Daoy (cell line): Measurements from ENCODE around the gene XKR3. TPM values are rescaled to one million over a fixed set of nuclear protein-coding genes. Genes with fewer than 3 reads are reported as not detected.
"Not testable (repeated sequence)": the region's sequence is repeated elsewhere in the genome, so short reads cannot be mapped to it uniquely, and the experiment has no call there.

Experiments
- DNase-seq: peaks from one replicate; pipeline ENCODE4 v3.0.0-alpha.2; 2015; ENCODE audit warnings: low read depth
- total RNA-seq: library from RNA; depleted of rRNA; stranded (reverse); fragments of >200 nt; shearing (Covaris generic); gene quantifications from 2 replicates; pipeline ENCODE4 v1.2.3, GENCODE V29; 2014

XKR3 gene
- total RNA-seq, 1 experiment from 2014 or later, result 0.69 TPM

- DNase-seq, result no peak
These were observed 18.8 kb downstream of the XKR3 start for GRCh38 chr22:16806401-16806800.

DNA sequence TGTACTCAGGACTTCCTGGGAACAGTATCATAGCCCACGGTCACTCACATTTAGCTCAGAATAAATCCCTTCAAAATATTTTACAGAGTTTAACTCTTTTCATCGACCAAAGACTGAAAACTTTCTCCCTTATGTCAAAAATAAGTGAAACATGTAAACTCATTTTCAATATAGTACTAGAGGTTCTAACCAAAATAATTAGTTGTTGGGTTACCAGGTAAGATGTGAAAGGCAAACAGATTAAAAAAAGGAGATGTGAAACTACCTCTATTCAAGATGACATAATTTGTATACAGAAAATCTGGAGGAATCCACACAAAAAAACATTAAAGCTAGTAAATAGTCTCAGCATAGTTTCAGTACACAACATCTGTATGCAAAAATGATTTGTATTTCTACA, 20.3 kb downstream of the XKR3 start:
- no peak for DNase-seq

GRCh38 chr22:16803255-16803917, 21.8 kb downstream of the XKR3 start:
- no peak for DNase-seq

- DNase-seq, result no peak
These were observed 23.6 kb downstream of the XKR3 start for GRCh38 chr22:16801571-16801970.

DNA sequence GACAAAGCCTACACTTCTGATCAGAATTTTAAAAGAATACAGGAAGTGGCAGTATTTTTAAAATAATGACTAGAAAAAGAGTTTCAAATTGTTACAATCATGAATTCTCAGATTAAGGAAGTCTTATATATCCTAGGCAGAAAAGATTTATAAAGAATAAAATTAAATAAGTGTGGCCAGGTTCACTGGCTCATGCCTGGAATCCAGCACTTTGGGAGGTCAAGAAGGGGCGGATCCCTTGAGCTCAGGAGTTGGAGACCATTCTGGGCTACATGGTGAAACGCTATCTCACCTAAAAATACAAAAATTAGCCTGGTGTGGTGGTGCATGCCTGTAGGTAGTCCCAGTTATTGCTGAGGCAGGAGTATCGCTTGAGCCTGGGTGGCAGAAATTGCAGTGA, 24.1 kb downstream of the XKR3 start:
- DNase-seq, result no peak

DNA sequence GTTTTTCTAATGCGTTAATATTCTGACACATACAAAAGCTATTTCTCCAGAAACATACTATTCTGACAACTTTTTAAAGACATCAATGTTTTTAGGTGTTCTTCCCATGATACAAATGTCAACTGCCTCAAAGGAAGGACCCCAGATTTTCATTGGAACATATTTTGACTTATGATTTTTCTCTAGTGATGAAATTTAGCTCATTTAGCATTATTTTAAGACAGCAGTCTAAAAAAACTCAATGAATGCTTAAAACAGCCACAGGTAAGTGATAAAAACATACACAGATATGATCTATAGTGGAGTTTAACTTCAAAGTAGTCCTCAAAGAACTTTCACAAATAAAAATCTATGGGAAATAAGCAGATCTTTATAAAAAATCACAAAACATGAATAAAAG, 24.9 kb downstream of the XKR3 start:
- DNase-seq, result no peak

DNA sequence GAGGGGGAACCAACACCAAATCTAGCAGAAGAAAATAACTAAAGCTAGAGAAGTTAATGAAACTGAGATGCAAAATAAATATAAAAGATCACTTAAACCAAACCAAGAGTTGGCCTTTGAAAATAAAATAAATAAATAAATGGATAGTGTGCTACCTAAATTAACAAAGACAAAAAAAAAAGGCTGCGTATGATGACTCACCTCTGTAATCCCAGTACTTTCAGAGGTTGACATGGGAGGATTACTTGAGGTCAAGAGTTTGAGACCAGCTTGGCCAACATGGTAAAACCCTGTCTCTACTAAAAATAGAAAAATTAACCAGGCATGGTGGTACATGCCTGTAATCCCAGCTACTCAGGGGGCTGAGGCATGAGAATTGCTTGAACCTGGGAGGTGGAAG, 29.7 kb downstream of the XKR3 start:
- not testable (repeated sequence) for DNase-seq

DNA sequence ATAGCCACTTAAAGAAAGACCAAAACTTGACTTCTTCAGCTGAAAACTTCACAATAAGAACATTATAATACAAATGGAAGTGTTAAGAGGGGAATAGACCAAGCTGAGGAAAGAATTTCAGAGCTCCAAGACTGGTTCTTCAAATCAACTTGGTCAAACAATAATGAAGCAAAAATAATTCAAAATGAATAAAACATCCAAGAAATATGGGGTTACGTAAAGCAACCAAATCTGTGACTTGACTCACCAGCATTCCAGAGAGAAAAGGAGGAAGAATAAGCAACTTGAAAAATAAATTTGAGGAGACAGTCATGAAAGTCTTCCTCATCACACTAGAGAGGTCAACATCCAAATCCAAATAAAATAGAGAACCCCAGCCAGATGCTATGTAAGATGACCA, 31.4 kb downstream of the XKR3 start:
- no peak for DNase-seq

DNA sequence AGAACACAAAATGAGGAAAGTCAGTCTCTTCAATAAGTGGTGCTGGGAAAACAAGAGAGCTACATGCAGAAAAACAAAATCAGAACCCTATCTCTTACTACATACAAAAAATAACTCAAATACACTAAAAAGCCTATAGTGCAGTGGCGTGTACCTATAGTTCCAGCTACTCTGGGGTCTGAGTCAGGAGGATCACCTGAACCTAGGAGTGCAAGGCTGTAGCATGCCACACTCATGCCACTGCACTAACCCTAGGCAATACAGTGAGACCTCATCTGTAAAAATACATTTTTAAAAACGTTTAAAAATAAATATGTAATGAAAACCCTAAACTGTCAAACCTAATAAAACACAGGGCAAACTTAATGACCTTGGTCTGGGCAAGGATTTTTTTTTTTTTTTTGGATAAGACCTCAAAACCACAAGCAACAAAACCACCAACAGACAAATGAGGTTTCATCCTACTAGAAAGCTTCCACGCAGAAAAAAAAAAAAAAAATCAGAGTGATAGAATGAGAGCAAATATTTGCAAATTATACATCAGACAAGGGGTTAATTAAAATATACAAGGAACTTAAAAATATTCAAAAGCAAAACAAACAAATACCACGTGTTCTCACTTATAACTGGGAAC, 35.2 kb downstream of the XKR3 start:
- DNase-seq, result no peak

DNA sequence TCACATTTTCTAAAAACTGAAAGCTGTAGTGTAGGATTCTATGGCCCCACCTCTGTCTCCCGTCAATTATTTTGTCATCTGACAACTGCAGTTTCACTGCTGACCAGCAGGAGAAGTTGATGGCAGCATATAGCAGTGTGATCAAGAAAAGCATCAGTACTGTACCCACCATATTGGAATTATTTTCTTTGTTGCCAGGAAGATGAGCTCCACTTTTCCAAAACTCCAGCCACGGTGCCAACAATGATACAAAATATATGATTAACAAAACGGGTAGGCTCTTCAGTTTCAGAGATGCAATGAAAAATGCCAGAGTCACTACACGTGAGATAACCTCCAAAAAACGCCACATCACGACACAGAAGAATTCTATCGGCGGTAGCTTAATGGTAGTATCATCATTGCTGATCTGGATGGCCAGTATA, 41.3 kb downstream of the XKR3 start:
- DNase-seq, result peak; percentile 29

DNA sequence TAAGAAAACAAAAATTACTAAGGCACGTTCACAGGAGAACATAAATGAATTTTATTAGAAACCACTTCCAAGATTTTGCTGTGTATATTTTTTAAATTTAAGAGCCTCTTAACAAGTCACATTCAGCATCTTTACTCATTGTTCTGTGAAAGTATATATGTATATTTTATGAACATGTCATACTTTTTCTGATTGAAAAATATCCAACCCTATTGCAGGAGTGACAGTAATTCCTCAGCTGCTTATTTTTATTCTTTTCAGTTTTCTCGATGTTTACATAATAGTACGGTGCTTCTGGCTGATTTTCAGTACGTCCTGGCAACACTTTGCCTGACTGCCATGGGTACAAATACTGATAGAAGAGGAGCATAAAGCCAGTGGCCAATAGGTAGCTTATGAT, 41.8 kb downstream of the XKR3 start:
- DNase-seq, result no peak

GRCh38 chr22:16781764-16782329, 43.4 kb downstream of the XKR3 start:
- DNase-seq, result no peak

GRCh38 chr22:16781074-16781763, 44.0 kb downstream of the XKR3 start:
- no peak for DNase-seq

DNA sequence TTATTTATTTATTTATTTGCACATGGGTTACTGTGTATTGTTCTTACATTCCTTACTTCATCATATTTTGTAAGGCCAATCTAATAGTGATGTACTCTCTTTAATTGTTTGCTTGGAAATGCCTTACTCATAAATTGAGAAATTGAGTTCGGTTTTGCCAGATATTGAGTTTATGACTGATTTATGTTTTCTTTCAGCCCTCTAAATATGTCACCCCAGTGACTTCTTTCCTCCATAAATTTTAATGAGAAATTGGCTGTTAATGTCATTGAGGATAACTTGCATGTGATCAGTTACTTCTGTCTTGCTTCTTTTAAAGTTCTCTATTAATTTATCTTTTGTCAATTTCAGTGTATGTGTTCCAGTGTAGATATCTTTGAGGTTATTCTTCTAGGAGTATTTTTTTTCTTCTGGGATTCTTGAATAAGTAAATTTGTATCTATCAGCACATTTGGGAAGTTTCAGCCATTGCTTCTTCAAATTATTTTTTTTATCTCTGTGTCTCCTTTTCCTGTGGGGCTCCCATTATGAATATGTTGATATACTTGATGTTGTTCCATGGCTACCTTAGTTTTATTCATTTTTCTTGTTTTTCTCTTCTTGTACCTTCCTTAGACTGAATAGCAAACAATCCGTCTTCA, 47.8 kb downstream of the XKR3 start:
- no peak for DNase-seq

DNA sequence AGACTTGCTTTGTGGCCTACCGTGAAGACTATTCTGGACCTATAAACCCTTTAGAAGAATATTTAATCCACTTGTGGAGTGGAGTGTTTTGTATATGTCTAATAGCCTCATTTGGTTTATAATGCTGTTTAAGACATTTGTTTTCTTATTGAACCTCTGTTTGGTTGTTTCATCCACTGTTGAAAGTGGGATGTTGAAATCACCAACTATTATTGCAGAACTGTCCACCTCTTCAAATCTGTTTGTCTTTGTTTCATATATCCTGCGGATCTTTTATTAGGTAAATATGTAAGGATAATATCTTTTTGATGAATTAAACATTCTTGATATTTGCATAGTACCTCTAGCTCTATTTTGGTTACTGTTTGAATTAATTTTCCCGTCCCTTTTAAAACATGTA, 49.1 kb downstream of the XKR3 start:
- no peak for DNase-seq

GRCh38 chr22:16774911-16775500, 50.2 kb downstream of the XKR3 start:
- DNase-seq, result no peak

- DNase-seq, result not testable (repeated sequence)
These were observed 53.6 kb downstream of the XKR3 start for GRCh38 chr22:16771569-16771968.

GRCh38 chr22:16767927-16768326, 57.3 kb downstream of the XKR3 start:
- DNase-seq, result not testable (repeated sequence)

- not testable (repeated sequence) for DNase-seq
These were observed 63.0 kb downstream of the XKR3 start for GRCh38 chr22:16762224-16762623.

DNA sequence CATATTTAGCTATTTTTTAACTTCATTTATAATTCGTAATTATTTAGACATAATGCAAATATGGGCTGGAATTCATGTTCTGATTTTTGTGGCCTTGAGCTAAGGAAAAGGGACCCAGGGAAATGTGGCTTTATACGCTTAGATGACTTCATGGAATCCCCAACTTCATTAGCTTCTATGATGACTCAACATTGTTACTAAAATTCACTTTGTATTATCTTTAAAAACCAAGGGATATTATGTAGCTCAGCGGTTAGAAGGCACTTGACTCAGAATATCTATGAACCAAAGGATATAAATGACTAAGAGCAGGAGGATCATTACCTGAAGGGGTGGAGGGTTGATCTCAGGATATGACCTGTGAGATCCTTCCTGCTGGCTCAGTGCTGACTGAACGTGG, 64.8 kb downstream of the XKR3 start:
- DNase-seq, result not testable (repeated sequence)

DNA sequence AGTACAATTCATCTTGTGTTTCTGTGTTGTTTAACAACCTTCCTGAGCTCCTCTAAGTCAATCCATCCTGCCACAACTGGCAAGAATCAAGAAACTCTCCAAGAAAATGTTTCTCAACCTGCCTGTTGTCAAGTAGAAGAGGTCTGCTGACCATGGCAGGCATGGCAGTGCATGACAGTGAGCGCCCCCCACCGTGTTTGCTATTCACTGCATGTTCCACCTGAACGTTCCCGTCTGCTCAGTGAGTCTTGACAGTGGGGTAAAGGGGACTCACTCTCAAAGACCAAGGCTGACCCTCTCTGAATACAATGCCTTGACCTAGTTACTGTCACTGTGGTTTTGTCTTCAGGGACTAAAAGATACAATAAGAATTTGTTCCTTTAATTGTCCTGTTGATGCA, 75.9 kb downstream of the XKR3 start:
- DNase-seq, result not testable (repeated sequence)
